Thyroid gland (tissue), 4 donors: ENCODE measurements around the gene BCL2. TPM values are rescaled to one million over a fixed set of nuclear protein-coding genes. Genes with fewer than 3 reads are reported as not detected.

Experiments used
- DNase-seq, 2 donors: peaks; one replicate each; pipeline ENCODE4 v3.0.0-alpha.2; 2019
- H3K27ac ChIP-seq, 3 donors: fragments of 200-600 bp; sonication (generic); 1 replicate in 2 of 3; 2 replicates in 1 of 3; pipeline ENCODE4 v1.5.1; 2016 to 2019; ENCODE audit warnings: mild to moderate bottlenecking in 1 of 3, moderate library complexity in 1 of 3
- H3K27me3 ChIP-seq: fragments of 200-600 bp; sonication (generic); one replicate; pipeline ENCODE4 v1.5.1; 2019
- H3K36me3 ChIP-seq, 2 donors: fragments of 200-600 bp; sonication (generic); one replicate each; pipeline ENCODE4 v1.5.1; 2016 to 2019
- H3K4me1 ChIP-seq, 2 donors: fragments of 200-600 bp; sonication (generic); one replicate each; pipeline ENCODE4 v1.5.1; 2017 to 2019
- H3K4me3 ChIP-seq, 3 donors: fragments of 200-600 bp; sonication (generic); replicated peaks in 1 of 3; 1 replicate in 2 of 3; 2 replicates in 1 of 3; pipeline ENCODE4 v1.5.1; 2016; ENCODE audit warnings: mild to moderate bottlenecking in 1 of 3
- H3K9me3 ChIP-seq: fragments of 200-600 bp; sonication (generic); one replicate; pipeline ENCODE4 v1.5.1; 2017
- POLR2A ChIP-seq, 2 donors: fragments of 450-650 bp; IDR thresholded peaks; one replicate each; pipeline ENCODE4 v1.6.1; 2017; ENCODE audit warnings: antibody characterized with exemption in 2 of 2, mild to moderate bottlenecking in 2 of 2, moderate library complexity in 1 of 2
- WGBS, 2 donors: methylation state at CpG; one replicate each; pipeline ENCODE4 v1.1.5; 2017; 5-methylcytosine and 5-hydroxymethylcytosine counted together
- intact Hi-C: fragments of 100-400 bp; cut with DNase I; formaldehyde crosslinking; loops from one replicate; pipeline ENCODE4 v1.15.1; 2023
- total RNA-seq, 4 donors: library from RNA; depleted of rRNA; stranded (reverse); fragments of >200 nt; gene quantifications; one replicate each; pipeline ENCODE4 v1.2.3, GENCODE V29; 2016
- TF ChIP-seq, protein P1 (sequence below), 6 experiments: fragments of 200-600 bp in 3 of 6; fragments of 450-650 bp in 3 of 6; sonication (generic) in 3 of 6; IDR thresholded peaks; one replicate each; pipeline ENCODE4 v1.5.1; 2016 to 2019; ENCODE audit warnings: antibody characterized with exemption in 6 of 6, mild to moderate bottlenecking in 2 of 6, inconsistent platforms in 1 of 6, moderate library complexity in 1 of 6

The BCL2 gene
- total RNA-seq, 4 donors from 2014 or later: 108 to 163 (median 115) TPM

DNA sequence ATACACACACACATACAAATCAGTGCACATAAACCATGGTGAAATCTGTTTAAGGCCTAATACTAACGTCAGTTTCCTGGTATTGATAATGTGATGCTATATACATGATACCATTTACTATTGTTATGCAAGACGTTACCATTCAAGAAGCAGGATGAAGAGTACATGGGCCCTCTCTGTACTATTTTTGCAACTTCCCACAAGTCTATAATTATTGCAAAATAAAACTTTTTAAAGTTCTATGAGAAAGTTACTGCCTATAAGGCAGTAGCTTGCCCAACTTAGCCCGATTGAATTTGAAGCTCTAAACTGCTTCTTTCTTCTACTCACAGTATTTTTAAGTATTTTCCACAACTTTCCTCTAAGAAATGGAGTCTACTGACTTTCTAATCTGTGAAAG is 74.0 kb downstream of the BCL2 start:
- H3K9me3 ChIP-seq: no peaks in the 10 kb centered on the region
- intact Hi-C loops: no loop called here
- no peak for DNase-seq

DNA sequence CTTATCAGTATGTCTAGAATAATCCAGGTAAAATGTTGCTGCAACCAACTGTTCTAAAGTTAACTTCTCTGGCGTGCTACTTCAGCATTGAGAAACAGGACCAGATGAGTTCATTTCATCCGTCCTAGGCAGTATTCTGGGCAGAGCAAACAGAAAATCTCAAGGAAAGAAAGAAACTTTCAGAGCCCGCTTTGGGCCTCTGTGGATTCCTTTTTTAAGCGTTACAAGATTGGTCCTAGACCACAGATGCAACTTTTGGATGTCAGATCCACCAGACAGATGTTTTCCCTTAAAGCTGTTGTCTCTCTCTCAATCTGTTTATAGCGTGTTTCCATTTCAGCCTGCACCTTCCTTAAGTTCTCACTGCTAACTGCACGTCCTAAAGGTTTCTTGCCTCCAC is 75.0 kb downstream of the BCL2 start:
- Histone ChIP-seq H3K4me3 (no peak overlapping the region), H3K27ac (peak overlapping the region in 1 of 3 donors; percentile 17), H3K4me1 (peaks cover 15% of the 10 kb centered on the region in 2 donors), H3K9me3 (no peaks in the 10 kb centered on the region), H3K36me3 (no peaks in the 10 kb centered on the region), H3K27me3 (no peaks in the 10 kb centered on the region)
- TF ChIP-seq POLR2A (IDR thresholded peaks at IDR 0.05): no peak
- TF ChIP-seq, protein P1, sequence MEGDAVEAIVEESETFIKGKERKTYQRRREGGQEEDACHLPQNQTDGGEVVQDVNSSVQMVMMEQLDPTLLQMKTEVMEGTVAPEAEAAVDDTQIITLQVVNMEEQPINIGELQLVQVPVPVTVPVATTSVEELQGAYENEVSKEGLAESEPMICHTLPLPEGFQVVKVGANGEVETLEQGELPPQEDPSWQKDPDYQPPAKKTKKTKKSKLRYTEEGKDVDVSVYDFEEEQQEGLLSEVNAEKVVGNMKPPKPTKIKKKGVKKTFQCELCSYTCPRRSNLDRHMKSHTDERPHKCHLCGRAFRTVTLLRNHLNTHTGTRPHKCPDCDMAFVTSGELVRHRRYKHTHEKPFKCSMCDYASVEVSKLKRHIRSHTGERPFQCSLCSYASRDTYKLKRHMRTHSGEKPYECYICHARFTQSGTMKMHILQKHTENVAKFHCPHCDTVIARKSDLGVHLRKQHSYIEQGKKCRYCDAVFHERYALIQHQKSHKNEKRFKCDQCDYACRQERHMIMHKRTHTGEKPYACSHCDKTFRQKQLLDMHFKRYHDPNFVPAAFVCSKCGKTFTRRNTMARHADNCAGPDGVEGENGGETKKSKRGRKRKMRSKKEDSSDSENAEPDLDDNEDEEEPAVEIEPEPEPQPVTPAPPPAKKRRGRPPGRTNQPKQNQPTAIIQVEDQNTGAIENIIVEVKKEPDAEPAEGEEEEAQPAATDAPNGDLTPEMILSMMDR (IDR thresholded peaks at IDR 0.05): no peak
- DNase-seq: no peak
- WGBS, 2 donors: 80 to 86% methylated on average over 6 of the region's 6 CpGs
- intact Hi-C loops: no loop called here

More for the DNA sequence above, 74.0 kb downstream of the BCL2 start:
- H3K4me3 ChIP-seq: no peak overlapping the region
- TF ChIP-seq POLR2A (IDR thresholded peaks at IDR 0.05): no peak
- TF ChIP-seq, protein P1 (IDR thresholded peaks at IDR 0.05): no peak
- no peaks in the 10 kb centered on the region for H3K27me3 ChIP-seq
- 91% methylated on average over 3 of the region's 3 CpGs for WGBS, 2 donors
- H3K27ac ChIP-seq: no peak overlapping the region
- no peaks in the 10 kb centered on the region for H3K36me3 ChIP-seq
- H3K4me1 ChIP-seq: peaks cover 14 to 17% of the 10 kb centered on the region in 2 donors

DNA sequence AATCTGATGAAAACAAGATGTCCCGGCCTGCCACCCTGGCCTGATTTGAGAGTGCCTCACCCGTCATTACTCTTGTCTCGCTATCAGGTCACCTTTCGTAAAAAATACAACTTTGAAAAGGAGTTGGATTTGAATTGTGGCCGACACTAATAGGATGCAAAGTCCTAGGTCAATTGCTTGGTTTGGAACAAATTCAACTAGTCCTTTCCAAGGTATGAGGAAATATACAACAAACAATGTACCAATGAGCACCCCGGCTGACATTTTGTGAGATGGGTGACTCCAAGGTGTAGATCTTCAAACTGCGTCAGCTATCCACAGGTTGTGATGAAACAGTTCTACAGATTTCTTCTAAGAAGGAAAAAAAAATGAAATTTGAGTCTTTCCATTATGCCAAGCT is 77.8 kb downstream of the BCL2 start:
- TF ChIP-seq, protein P1 (IDR thresholded peaks at IDR 0.05): no peak
- no peak for TF ChIP-seq POLR2A (IDR thresholded peaks at IDR 0.05)
- H3K4me1 ChIP-seq: peaks cover 38 to 42% of the 10 kb centered on the region in 2 donors

DNA sequence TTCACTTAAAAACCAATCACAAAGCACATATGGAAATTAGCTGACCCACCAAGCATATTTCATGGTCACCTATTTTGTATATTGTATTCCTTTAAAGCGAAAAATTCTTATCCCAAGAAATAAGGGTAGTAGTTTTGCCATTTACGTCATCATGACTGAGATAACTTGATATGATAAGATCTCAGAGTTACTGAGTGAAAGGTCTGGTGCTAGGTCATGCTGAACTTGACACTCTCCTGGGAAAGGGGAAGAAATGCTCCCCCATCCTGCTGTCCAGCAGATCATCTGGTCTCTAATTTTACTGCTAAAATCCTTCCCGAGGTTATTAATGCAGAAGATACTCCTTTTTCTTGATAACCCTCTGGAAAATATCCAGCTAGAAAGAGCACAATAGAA is 78.3 kb downstream of the BCL2 start:
- no peaks in the 10 kb centered on the region for H3K36me3 ChIP-seq
- 76 to 82% methylated on average over 3 of the region's 3 CpGs for WGBS, 2 donors
- intact Hi-C loops: no loop called here
- no peaks in the 10 kb centered on the region for H3K27me3 ChIP-seq
- peak overlapping the region in 2 of 3 donors; percentile 16 to 32 for H3K27ac ChIP-seq
- no peak overlapping the region for H3K4me3 ChIP-seq
- TF ChIP-seq POLR2A (IDR thresholded peaks at IDR 0.05): no peak
- TF ChIP-seq, protein P1 (IDR thresholded peaks at IDR 0.05): no peak
- no peaks in the 10 kb centered on the region for H3K9me3 ChIP-seq
- H3K4me1 ChIP-seq: peaks cover 38 to 44% of the 10 kb centered on the region in 2 donors
- DNase-seq: no peak

More for the DNA sequence above, 77.8 kb downstream of the BCL2 start:
- no peak for DNase-seq
- H3K36me3 ChIP-seq: no peaks in the 10 kb centered on the region
- H3K27ac ChIP-seq: peak overlapping the region in 2 of 3 donors; percentile 37 to 48
- intact Hi-C loops: no loop called here
- no peaks in the 10 kb centered on the region for H3K9me3 ChIP-seq
- WGBS, 2 donors: 87 to 95% methylated on average over 7 of the region's 7 CpGs
- no peak overlapping the region for H3K4me3 ChIP-seq
- no peaks in the 10 kb centered on the region for H3K27me3 ChIP-seq

DNA sequence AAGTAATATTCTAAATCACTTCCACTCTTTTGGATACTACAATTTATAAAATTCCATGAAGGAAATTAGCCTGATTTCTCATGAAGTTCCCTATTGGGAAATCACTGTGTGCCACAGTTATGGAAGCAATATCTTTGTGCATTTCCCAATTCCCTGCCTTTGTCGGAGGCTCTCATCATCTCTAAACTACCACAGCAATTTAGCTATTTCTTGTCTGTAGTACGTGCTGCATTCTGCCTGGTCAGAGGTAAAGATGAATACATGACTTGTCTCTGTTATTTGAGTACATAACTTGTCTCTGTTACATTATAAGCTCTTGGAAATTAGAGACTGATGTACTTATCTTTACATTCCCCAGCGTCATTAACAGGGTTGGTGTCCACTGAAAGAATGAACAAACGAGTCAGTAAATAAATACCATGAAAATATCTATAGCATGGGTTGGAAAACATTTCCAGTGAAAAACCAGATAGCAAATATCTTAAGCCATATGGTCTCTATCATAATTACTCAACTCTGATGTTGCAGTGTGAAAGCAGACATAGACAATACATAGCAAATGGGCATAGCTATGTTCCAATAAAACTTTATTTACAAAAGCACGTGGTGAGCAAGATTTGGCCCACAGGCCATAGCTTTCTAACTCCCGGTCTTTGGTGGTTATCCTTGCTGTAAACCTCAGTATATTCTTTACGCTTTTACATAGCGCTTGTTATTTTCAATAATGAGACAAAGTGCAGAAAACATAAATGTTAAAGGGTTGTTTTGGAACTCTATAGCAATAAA is 78.8 kb downstream of the BCL2 start:
- Histone ChIP-seq H3K36me3 (no peaks in the 10 kb centered on the region), H3K4me3 (no peak overlapping the region), H3K27ac (peak overlapping the region; percentile 91 to 94 (median 94)), H3K27me3 (no peaks in the 10 kb centered on the region), H3K9me3 (no peaks in the 10 kb centered on the region), H3K4me1 (peaks cover 38 to 44% of the 10 kb centered on the region in 2 donors)
- TF ChIP-seq POLR2A (IDR thresholded peaks at IDR 0.05): no peak
- TF ChIP-seq, protein P1 (IDR thresholded peaks at IDR 0.05): no peak
- DNase-seq: no peak
- intact Hi-C loops: no loop called here
- 78 to 86% methylated on average over 8 of the region's 8 CpGs for whole genome bisulfite sequencing, 2 donors
